CD14-positive monocyte (primary cell): Measurements from ENCODE around the gene ZNF414. TPM values are rescaled to one million over a fixed set of nuclear protein-coding genes. Genes with fewer than 3 reads are reported as not detected.
A peak's percentile ranks its signal among the peaks of the same experiment; 100 is the strongest.

Source experiments
- DNase-seq, 3 donors: peaks; one replicate each; pipeline ENCODE4 v3.0.0-alpha.2; 2011 to 2022
- H2AFZ ChIP-seq: 2 replicates; pipeline ENCODE4 v1.6.0; 2012; ENCODE audit warnings: mild to moderate bottlenecking, low read depth, low read length, inconsistent platforms; ENCODE audit not compliant: insufficient read depth, poor library complexity, severe bottlenecking
- H3K27ac ChIP-seq, 2 donors: 1 replicate in 1 of 2; 2 replicates in 1 of 2; pipeline ENCODE4 v1.5.1; 2012 to 2013; ENCODE audit warnings: low read length in 2 of 2, control low read depth in 1 of 2, inconsistent platforms in 1 of 2, low read depth in 1 of 2, mild to moderate bottlenecking in 1 of 2
- H3K27me3 ChIP-seq, 2 donors: one replicate each; pipeline versions ENCODE4 v1.6.0 to v1.6.1; 2011 to 2013; ENCODE audit warnings: low read length in 2 of 2; ENCODE audit not compliant: control insufficient read depth in 2 of 2, insufficient read depth in 2 of 2
- H3K36me3 ChIP-seq, 2 donors: replicated peaks in 1 of 2; 1 replicate in 1 of 2; 2 replicates in 1 of 2; pipeline versions ENCODE4 v1.5.1 to v1.6.1; 2012 to 2013; ENCODE audit warnings: low read length in 2 of 2, control low read depth in 1 of 2, inconsistent platforms in 1 of 2, mild to moderate bottlenecking in 1 of 2; ENCODE audit not compliant: insufficient read depth in 2 of 2, control insufficient read depth in 1 of 2
- H3K4me1 ChIP-seq, 2 donors: 1 replicate in 1 of 2; 2 replicates in 1 of 2; pipeline versions ENCODE4 v1.5.1 to v1.6.1; 2012 to 2013; ENCODE audit warnings: low read length in 2 of 2, control low read depth in 1 of 2, inconsistent platforms in 1 of 2, mild to moderate bottlenecking in 1 of 2, moderate library complexity in 1 of 2; ENCODE audit not compliant: insufficient read depth in 2 of 2, control insufficient read depth in 1 of 2
- H3K4me2 ChIP-seq: replicated peaks from 2 replicates; pipeline ENCODE3; 2012; ENCODE audit warnings: low read length, moderate library complexity, mild to moderate bottlenecking; ENCODE audit not compliant: poor library complexity, severe bottlenecking; ENCODE audit errors: extremely low read depth
- H3K4me3 ChIP-seq, 3 experiments: fragments of 200-600 bp in 1 of 3; sonication (generic) in 1 of 3; replicated peaks in 1 of 3; 1 replicate in 2 of 3; 2 replicates in 1 of 3; pipeline ENCODE4 v1.5.1; 2011 to 2013; ENCODE audit warnings: low read length in 3 of 3, mild to moderate bottlenecking in 3 of 3, control low read depth in 2 of 3, low read depth in 2 of 3, inconsistent platforms in 1 of 3, moderate library complexity in 1 of 3
- H3K79me2 ChIP-seq: 2 replicates; pipeline ENCODE4 v1.6.0; 2012; ENCODE audit warnings: mild to moderate bottlenecking, control low read depth, inconsistent platforms, low read length, moderate library complexity; ENCODE audit not compliant: insufficient read depth
- H3K9ac ChIP-seq: 2 replicates; pipeline ENCODE4 v1.6.0; 2017; ENCODE audit warnings: low read length, mild to moderate bottlenecking; ENCODE audit not compliant: insufficient read depth, poor library complexity, severe bottlenecking
- H3K9me3 ChIP-seq, 2 donors: replicated peaks in 1 of 2; 1 replicate in 1 of 2; 2 replicates in 1 of 2; pipeline versions ENCODE4 v1.5.1 to v1.6.1; 2012 to 2013; ENCODE audit warnings: low read length in 2 of 2, control low read depth in 1 of 2; ENCODE audit not compliant: control insufficient read depth in 1 of 2, insufficient read depth in 1 of 2
- H4K20me1 ChIP-seq: 2 replicates; pipeline ENCODE4 v1.6.0; 2012; ENCODE audit warnings: mild to moderate bottlenecking, low read length, control low read depth, moderate library complexity; ENCODE audit not compliant: insufficient read depth
- H3K27ac Mint-ChIP-seq, 7 donors: one replicate each; pipeline ENCODE4 v1.8.0; 2020; ENCODE audit warnings: mild to moderate bottlenecking in 7 of 7, mixed read lengths in 7 of 7, moderate library complexity in 6 of 7, inconsistent platforms in 2 of 7
- H3K27me3 Mint-ChIP-seq, 3 donors: one replicate each; pipeline ENCODE4 v1.8.0; 2021 to 2022; ENCODE audit warnings: low read depth in 3 of 3, mild to moderate bottlenecking in 3 of 3, mixed read lengths in 3 of 3, moderate library complexity in 3 of 3, inconsistent platforms in 1 of 3
- H3K36me3 Mint-ChIP-seq, 2 donors: one replicate each; pipeline ENCODE4 v1.8.0; 2020; ENCODE audit warnings: mixed read lengths in 2 of 2, inconsistent platforms in 1 of 2, mild to moderate bottlenecking in 1 of 2
- H3K4me1 Mint-ChIP-seq: one replicate; pipeline ENCODE4 v1.8.0; 2020; ENCODE audit warnings: mild to moderate bottlenecking, mixed read lengths
- H3K4me3 Mint-ChIP-seq, 2 donors: one replicate each; pipeline ENCODE4 v1.8.0; 2020; ENCODE audit warnings: mild to moderate bottlenecking in 2 of 2, mixed read lengths in 2 of 2, moderate library complexity in 1 of 2
- H3K9me3 Mint-ChIP-seq, 7 donors: one replicate each; pipeline ENCODE4 v1.8.0; 2020 to 2022; ENCODE audit warnings: mixed read lengths in 7 of 7, mild to moderate bottlenecking in 6 of 7, moderate library complexity in 6 of 7, inconsistent platforms in 2 of 7
- WGBS: methylation state at CpG from one replicate; pipeline ENCODE4 v1.1.5; 2013; ENCODE audit warnings: missing lambda C conversion rate; ENCODE audit not compliant: insufficient coverage; 5-methylcytosine and 5-hydroxymethylcytosine counted together
- intact Hi-C, 2 donors: fragments of 100-400 bp; cut with micrococcal nuclease; formaldehyde crosslinking; loops; one replicate each; pipeline versions ENCODE4 v1.15.0 to v1.15.1; 2023
- polyA plus RNA-seq, 3 donors: library from polyadenylated mRNA; depleted of rRNA in 1 of 3; unstranded in 2 of 3; stranded (reverse) in 1 of 3; fragments of 300-500 nt in 2 of 3; fragments of >200 nt in 1 of 3; fragmentation: Illumina TruSeq in 2 of 3; gene quantifications; 1 replicate in 2 of 3; 2 replicates in 1 of 3; pipeline ENCODE4 v1.2.3, GENCODE V29; 2012 to 2021
- TF ChIP-seq, protein P1 (sequence below): fragments of 200-600 bp; IDR thresholded peaks from one replicate; pipeline ENCODE4 v1.8.0; 2022; ENCODE audit warnings: antibody characterized with exemption, mild to moderate bottlenecking

The ZNF414 gene
- polyA plus RNA-seq, 3 donors = 4.1 to 21.1 (median 4.7) TPM

DNA sequence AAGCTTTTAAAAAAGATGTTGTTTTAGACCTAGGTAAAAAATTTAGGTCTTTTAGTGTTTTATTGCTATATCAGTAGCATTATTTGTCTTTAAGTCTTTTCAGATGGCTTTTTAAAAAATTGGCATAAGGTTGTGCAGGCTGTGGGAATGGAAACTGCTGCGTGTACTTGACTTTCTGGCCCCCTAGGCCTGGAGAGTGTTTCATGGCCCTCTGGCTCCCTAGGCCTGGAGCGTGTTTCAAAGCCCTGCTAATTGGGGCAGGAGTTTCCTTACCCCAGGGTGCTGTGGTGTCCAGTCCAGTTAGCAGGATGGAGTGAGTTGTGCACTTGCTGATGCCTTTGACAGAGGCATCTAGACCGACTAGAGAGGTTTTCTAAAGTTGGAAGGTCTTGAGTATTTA lies 35.4 kb downstream of the ZNF414 start:
- no peak for DNase-seq
- intact Hi-C loops = no loop called here
- H3K4me1 Mint-ChIP-seq = peaks cover 24% of the 10 kb centered on the region

DNA sequence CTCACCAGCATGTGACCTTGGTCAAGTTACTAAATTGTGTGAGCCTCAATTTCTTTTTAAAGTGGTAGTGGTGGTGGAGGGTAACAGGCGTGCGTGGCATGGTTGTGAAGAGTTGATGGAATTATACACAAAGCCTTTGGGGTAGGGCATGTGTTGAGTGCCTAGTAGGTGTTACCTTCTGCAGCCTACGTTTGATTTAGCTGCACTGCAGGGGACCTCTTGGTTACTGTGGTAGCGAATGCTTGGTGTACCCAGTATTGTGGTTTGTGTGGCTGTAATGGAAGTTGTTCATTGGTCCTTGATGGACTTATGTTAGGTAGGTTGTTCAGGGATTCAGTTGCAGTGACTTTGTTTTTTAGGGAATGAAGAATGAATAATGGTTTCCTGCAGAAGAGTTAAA lies 36.1 kb downstream of the ZNF414 start:
- Histone ChIP-seq H3K9me3 (no peaks in the 10 kb centered on the region), H3K4me2 (no peak overlapping the region), H3K27me3 (no peaks in the 10 kb centered on the region), H3K79me2 (peaks cover 92% of the 10 kb centered on the region), H3K4me3 (no peak overlapping the region), H2AFZ (no peak overlapping the region), H3K9ac (no peak overlapping the region), H3K36me3 (peaks cover 65 to 89% of the 10 kb centered on the region in 2 donors), H3K4me1 (peaks cover 15 to 16% of the 10 kb centered on the region in 2 donors), H3K27ac (peak overlapping the region in 1 of 2 donors; percentile 1), H4K20me1 (peaks cover 95% of the 10 kb centered on the region)
- intact Hi-C loops = no loop called here
- peaks cover 31% of the 10 kb centered on the region for H3K4me1 Mint-ChIP-seq
- no peaks in the 10 kb centered on the region for H3K27me3 Mint-ChIP-seq
- DNase-seq = no peak
- H3K36me3 Mint-ChIP-seq = peaks cover 76 to 92% of the 10 kb centered on the region in 2 donors
- peak overlapping the region in 3 of 7 donors; percentile 55 to 69 (median 63) for H3K27ac Mint-ChIP-seq
- no peak overlapping the region for H3K4me3 Mint-ChIP-seq
- 87% methylated on average over 4 of the region's 4 CpGs for whole genome bisulfite sequencing
- TF ChIP-seq, protein P1, sequence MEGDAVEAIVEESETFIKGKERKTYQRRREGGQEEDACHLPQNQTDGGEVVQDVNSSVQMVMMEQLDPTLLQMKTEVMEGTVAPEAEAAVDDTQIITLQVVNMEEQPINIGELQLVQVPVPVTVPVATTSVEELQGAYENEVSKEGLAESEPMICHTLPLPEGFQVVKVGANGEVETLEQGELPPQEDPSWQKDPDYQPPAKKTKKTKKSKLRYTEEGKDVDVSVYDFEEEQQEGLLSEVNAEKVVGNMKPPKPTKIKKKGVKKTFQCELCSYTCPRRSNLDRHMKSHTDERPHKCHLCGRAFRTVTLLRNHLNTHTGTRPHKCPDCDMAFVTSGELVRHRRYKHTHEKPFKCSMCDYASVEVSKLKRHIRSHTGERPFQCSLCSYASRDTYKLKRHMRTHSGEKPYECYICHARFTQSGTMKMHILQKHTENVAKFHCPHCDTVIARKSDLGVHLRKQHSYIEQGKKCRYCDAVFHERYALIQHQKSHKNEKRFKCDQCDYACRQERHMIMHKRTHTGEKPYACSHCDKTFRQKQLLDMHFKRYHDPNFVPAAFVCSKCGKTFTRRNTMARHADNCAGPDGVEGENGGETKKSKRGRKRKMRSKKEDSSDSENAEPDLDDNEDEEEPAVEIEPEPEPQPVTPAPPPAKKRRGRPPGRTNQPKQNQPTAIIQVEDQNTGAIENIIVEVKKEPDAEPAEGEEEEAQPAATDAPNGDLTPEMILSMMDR = no peak
- H3K9me3 Mint-ChIP-seq = peaks cover 0 to 2% (median 0%) of the 10 kb centered on the region in 7 donors

More for the DNA sequence above, 35.4 kb downstream of the ZNF414 start:
- no peak overlapping the region for H3K4me3 Mint-ChIP-seq
- H3K27me3 ChIP-seq = no peaks in the 10 kb centered on the region
- H2AFZ ChIP-seq = no peak overlapping the region
- no peak overlapping the region for H3K9ac ChIP-seq
- H3K4me3 ChIP-seq = no peak overlapping the region
- H4K20me1 ChIP-seq = peaks cover 97% of the 10 kb centered on the region
- H3K79me2 ChIP-seq = peaks cover 94% of the 10 kb centered on the region
- H3K27ac Mint-ChIP-seq = peak overlapping the region in 3 of 7 donors; percentile 15 to 38 (median 24)
- TF ChIP-seq, protein P1 = no peak
- peak overlapping the region in 1 of 2 donors; percentile 1 for H3K27ac ChIP-seq
- H3K9me3 ChIP-seq = no peaks in the 10 kb centered on the region
- H3K36me3 ChIP-seq = peaks cover 67 to 92% of the 10 kb centered on the region in 2 donors
- peaks cover 10% of the 10 kb centered on the region in 2 donors for H3K4me1 ChIP-seq
- 94% methylated on average over 2 of the region's 3 CpGs for WGBS
- peaks cover 0 to 2% (median under 1%) of the 10 kb centered on the region in 7 donors for H3K9me3 Mint-ChIP-seq
- peaks cover 82 to 93% of the 10 kb centered on the region in 2 donors for H3K36me3 Mint-ChIP-seq
- no peak overlapping the region for H3K4me2 ChIP-seq
- no peaks in the 10 kb centered on the region for H3K27me3 Mint-ChIP-seq
